Measurements from ENCODE around the gene MAML2. TPM values are rescaled to one million over a fixed set of nuclear protein-coding genes. Genes with fewer than 3 reads are reported as not detected.
A peak's percentile ranks its signal among the peaks of the same experiment; 100 is the strongest.

The MAML2 gene
- total RNA-seq, 3 donors from 2014 or later (not counting 1 experiment from before 2014, with no cell fraction given) = 14.2 to 20.5 (median 16.1) TPM

DNA sequence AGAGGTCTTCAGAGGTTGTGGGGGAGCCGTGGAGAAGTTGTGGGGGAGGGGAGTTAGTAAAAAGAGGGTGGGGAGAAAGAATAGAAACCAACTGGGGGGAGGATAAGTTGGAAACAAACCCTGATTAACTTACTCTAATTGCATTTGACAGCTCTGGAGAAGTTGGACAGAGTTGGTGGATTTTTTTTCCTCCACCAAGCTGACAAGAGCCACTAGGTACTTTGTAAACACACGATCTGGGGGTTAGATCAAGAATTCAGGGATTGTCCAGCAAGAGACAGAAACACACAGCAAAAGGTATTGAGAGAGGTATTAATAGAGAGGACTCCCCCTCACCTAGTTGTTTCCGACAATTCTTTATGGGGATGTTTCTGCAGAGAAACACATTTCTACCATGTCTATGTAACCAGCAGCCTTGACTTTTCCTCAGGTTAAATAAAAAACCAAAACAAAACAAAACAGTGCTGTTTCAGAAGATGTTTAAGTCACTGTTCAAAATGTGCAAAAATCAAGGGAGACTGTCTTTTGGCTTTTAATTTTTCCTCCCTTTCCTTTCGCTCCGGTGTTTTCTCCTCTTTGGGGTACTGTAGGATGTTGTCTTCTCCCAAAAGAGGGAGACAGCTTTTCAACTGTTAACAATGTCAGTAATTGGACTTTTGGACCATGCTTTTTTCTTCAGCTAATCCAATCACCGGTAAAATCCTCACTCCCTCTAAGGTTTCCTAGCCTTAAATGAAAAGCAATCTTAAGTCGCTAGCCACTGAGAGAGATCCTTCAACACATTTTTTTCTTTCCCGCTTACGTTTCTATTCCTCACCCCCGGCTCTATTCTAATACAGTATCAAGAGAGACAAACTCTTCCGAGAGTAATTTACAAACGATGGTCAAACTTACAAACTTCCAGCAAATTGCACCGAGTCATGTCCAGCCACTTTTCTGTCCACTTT is 708 bp downstream of the MAML2 start:
- under 1% methylated on average over 10 of the region's 13 CpGs for WGBS (ENCODE audit: insufficient coverage)
- peaks cover 45% of the 10 kb centered on the region for H3K4me1 ChIP-seq (ENCODE audit: control insufficient read depth, insufficient read depth, low read length)
- peak overlapping the region; percentile 99 for H3K4me3 Mint-ChIP-seq

DNA sequence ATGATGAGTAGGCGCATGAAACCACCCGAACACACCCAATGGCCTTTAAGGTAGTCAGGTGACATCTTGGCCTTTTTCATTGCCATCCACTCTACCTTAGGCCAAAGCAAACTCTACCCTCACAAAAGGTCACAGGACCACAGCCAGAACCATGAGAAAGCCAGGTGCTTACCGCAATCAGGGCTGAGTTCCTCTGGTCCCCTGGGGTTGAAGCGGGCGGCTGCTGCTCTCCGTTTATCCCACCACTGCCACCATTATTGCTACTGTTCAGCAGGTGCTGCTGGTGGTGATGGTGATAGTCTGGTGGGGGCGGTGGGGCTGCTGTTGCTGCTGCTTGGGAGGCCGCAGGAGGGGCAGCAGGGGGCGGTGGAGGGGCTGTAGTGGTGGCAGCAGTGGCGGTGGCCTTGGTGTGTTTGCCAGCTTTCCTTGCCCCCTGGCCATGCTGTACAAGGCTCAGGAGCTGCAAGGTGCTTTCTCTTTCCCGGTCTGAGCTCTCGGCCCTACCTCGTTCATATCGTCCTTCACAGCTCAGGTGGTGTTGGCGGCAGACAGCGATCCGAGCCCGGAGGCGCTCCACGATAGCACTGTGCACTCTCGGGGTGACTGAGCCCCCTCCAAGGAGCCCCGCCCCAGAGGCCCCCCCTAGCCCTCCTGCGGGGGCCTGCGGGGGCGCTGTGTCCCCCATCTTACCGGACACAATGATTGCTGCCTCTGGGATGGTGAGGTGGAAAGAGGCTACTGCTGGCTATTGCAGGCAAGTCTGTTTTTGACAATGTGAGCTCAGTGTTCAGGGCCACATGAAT is 1.6 kb downstream of the MAML2 start:
- ATAC-seq (peak; percentile 49 to 73 (median 50)), DNase-seq (peak; percentile 60 to 79)
- Histone ChIP-seq H3K27ac (ENCODE audit: low read length) (peak overlapping the region; percentile 44), H3K4me3 (ENCODE audit: low read length) (peak overlapping the region; percentile 74), H3K4me1 (ENCODE audit: control insufficient read depth, insufficient read depth, low read length) (peaks cover 45% of the 10 kb centered on the region), H3K9me3 (ENCODE audit: control insufficient read depth, insufficient read depth, low read length) (no peaks in the 10 kb centered on the region), H3K36me3 (ENCODE audit: control insufficient read depth, insufficient read depth, low read length) (no peaks in the 10 kb centered on the region), H3K27me3 (ENCODE audit: control insufficient read depth, insufficient read depth, low read length) (no peaks in the 10 kb centered on the region)
- WGBS (ENCODE audit: insufficient coverage) = 6% methylated on average over 22 of the region's 26 CpGs
- Mint-ChIP-seq H3K36me3 (no peaks in the 10 kb centered on the region), H3K4me3 (peak overlapping the region; percentile 99), H3K27ac (peak overlapping the region; percentile 81 to 92), H3K4me1 (peaks cover 64 to 71% of the 10 kb centered on the region in 2 donors), H3K9me3 (no peaks in the 10 kb centered on the region), H3K27me3 (ENCODE audit: low read depth in 2 of 2) (peaks cover 0 to 3% of the 10 kb centered on the region in 2 donors)
- intact Hi-C loops (cut with micrococcal nuclease) = loop anchor here (2.0 to 5.0 kb wide), 3 partner anchors 74 to 505 kb away; no protein-coding TSS in a partner anchor
- TF ChIP-seq, protein P1, sequence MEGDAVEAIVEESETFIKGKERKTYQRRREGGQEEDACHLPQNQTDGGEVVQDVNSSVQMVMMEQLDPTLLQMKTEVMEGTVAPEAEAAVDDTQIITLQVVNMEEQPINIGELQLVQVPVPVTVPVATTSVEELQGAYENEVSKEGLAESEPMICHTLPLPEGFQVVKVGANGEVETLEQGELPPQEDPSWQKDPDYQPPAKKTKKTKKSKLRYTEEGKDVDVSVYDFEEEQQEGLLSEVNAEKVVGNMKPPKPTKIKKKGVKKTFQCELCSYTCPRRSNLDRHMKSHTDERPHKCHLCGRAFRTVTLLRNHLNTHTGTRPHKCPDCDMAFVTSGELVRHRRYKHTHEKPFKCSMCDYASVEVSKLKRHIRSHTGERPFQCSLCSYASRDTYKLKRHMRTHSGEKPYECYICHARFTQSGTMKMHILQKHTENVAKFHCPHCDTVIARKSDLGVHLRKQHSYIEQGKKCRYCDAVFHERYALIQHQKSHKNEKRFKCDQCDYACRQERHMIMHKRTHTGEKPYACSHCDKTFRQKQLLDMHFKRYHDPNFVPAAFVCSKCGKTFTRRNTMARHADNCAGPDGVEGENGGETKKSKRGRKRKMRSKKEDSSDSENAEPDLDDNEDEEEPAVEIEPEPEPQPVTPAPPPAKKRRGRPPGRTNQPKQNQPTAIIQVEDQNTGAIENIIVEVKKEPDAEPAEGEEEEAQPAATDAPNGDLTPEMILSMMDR (IDR thresholded peaks at IDR 0.05) = peak; percentile 20

More for the DNA sequence above, 708 bp downstream of the MAML2 start:
- H3K4me3 ChIP-seq (ENCODE audit: low read length) = peak overlapping the region; percentile 74
- no peaks in the 10 kb centered on the region for H3K27me3 ChIP-seq (ENCODE audit: control insufficient read depth, insufficient read depth, low read length)
- no peak for ATAC-seq
- Mint-ChIP-seq H3K27ac (peak overlapping the region; percentile 81 to 92), H3K36me3 (no peaks in the 10 kb centered on the region), H3K27me3 (ENCODE audit: low read depth in 2 of 2) (peaks cover 0 to 3% of the 10 kb centered on the region in 2 donors), H3K4me1 (peaks cover 62% of the 10 kb centered on the region in 2 donors), H3K9me3 (no peaks in the 10 kb centered on the region)
- H3K27ac ChIP-seq (ENCODE audit: low read length) = peak overlapping the region; percentile 44
- intact Hi-C loops (cut with micrococcal nuclease) = loop anchor here (2.0 to 5.0 kb wide), 3 partner anchors 75 to 505 kb away; no protein-coding TSS in a partner anchor
- H3K36me3 ChIP-seq (ENCODE audit: control insufficient read depth, insufficient read depth, low read length) = no peaks in the 10 kb centered on the region
- H3K9me3 ChIP-seq (ENCODE audit: control insufficient read depth, insufficient read depth, low read length) = no peaks in the 10 kb centered on the region
- no peak for DNase-seq
- TF ChIP-seq, protein P1 (IDR thresholded peaks at IDR 0.05) = no peak

DNA sequence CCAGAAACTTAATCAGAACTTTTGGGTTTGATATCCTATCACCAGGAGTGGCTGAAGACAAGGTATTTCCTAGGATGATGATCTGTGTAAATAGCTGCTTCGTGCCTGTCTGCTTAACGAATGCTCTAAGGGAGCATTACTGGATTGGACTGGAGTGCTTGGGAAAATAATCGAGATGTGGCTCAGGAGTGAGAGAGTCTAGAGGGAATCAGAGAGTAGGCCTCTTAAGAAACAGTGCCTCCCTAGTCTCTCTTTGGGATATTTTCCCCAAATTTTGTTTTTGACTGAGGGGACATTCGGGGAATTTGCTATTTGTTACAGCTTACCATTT is 2.5 kb downstream of the MAML2 start:
- H3K36me3 ChIP-seq (ENCODE audit: control insufficient read depth, insufficient read depth, low read length) = no peaks in the 10 kb centered on the region
- Mint-ChIP-seq H3K27me3 (ENCODE audit: low read depth in 2 of 2) (peaks cover 0 to 3% of the 10 kb centered on the region in 2 donors), H3K36me3 (no peaks in the 10 kb centered on the region), H3K9me3 (no peaks in the 10 kb centered on the region), H3K4me1 (peaks cover 68 to 80% of the 10 kb centered on the region in 2 donors), H3K4me3 (peak overlapping the region; percentile 99), H3K27ac (peak overlapping the region; percentile 81 to 92)
- 85% methylated on average over 4 of the region's 4 CpGs for WGBS (ENCODE audit: insufficient coverage)
- H3K4me1 ChIP-seq (ENCODE audit: control insufficient read depth, insufficient read depth, low read length) = peaks cover 48% of the 10 kb centered on the region
- TF ChIP-seq, protein P1 (IDR thresholded peaks at IDR 0.05) = no peak
- DNase-seq = no peak
- intact Hi-C loops (cut with micrococcal nuclease) = loop anchor here (5.0 kb wide), 1 partner anchor 73 kb away; no protein-coding TSS in a partner anchor
- H3K27ac ChIP-seq (ENCODE audit: low read length) = peak overlapping the region; percentile 44
- no peaks in the 10 kb centered on the region for H3K27me3 ChIP-seq (ENCODE audit: control insufficient read depth, insufficient read depth, low read length)
- no peaks in the 10 kb centered on the region for H3K9me3 ChIP-seq (ENCODE audit: control insufficient read depth, insufficient read depth, low read length)
- H3K4me3 ChIP-seq (ENCODE audit: low read length) = peak overlapping the region; percentile 74
- no peak for ATAC-seq
